D721Med (cell line): ENCODE measurements around the gene NDE1.
"Not testable (repeated sequence)": the region's sequence is repeated elsewhere in the genome, so short reads cannot be mapped to it uniquely, and the experiment has no call there.

Experiments used
- DNase-seq: peaks from one replicate; pipeline ENCODE4 v3.0.0; 2011; ENCODE audit warnings: low spot score; ENCODE audit not compliant: insufficient read length
- FAIRE-seq: peaks from 2 replicates; lab custom pipeline; 2011; peaks lifted over from hg19 to GRCh38; lab: Jason Lieb, UNC
- TF ChIP-seq, protein P1 (sequence below): IDR thresholded peaks from 2 replicates; pipeline ENCODE4 v1.5.1; 2012; ENCODE audit warnings: mild to moderate bottlenecking, control low read depth; ENCODE audit not compliant: insufficient read depth; ENCODE audit errors: missing control alignments

NDE1 gene

DNA sequence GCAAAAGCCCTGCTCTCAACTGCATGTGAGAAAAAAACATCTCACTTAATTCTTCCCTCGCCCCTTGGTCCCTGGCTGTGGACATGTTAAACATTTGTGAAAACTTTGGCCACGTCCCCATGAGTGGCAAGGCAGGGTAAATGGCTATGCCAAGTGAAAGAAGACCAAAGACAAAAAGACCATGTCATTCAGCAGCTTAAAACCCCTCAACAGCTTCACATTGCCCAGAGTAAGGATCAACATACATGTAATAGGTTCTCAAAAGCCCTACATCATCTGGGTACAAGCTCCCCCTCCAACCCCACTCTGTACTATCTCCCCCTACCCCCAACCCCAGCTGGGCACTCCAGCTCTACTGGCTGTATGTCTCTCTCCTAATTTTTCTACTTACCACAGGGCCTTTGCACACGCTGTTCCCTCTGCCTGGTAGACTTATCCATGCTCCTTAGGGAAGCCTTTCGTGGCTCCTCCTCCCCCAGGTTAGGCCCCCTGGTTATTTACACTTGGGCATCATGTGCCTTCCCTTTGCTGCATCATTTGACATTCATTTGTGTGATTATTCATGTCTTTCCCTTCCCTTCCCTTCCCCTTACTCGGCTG, 75.7 kb downstream of the NDE1 start:
- TF ChIP-seq, protein P1, sequence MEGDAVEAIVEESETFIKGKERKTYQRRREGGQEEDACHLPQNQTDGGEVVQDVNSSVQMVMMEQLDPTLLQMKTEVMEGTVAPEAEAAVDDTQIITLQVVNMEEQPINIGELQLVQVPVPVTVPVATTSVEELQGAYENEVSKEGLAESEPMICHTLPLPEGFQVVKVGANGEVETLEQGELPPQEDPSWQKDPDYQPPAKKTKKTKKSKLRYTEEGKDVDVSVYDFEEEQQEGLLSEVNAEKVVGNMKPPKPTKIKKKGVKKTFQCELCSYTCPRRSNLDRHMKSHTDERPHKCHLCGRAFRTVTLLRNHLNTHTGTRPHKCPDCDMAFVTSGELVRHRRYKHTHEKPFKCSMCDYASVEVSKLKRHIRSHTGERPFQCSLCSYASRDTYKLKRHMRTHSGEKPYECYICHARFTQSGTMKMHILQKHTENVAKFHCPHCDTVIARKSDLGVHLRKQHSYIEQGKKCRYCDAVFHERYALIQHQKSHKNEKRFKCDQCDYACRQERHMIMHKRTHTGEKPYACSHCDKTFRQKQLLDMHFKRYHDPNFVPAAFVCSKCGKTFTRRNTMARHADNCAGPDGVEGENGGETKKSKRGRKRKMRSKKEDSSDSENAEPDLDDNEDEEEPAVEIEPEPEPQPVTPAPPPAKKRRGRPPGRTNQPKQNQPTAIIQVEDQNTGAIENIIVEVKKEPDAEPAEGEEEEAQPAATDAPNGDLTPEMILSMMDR, result no peak
- no peak for DNase-seq
- FAIRE-seq, result no peak

DNA sequence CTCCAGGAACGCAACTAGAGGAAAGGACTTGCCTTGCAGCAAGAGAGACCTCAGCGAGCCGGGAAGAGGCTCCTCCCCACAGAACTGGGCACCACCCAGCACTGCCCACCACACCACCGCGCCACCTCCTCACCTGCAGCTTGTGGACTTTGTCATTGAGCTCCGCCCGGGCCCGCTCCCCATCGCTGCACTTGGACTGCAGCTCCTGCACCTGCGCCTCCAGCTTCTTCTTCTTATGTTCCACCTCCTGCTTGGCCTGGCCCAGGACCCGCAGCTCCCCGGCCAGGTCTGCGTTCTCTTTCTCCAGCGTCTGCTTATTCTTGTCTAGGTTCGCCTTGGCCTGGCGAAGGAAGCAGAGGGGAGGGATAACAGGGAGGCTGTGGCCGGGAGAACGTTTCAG, 76.7 kb downstream of the NDE1 start:
- FAIRE-seq (no peak), DNase-seq (no peak)
- TF ChIP-seq, protein P1, result no peak

DNA sequence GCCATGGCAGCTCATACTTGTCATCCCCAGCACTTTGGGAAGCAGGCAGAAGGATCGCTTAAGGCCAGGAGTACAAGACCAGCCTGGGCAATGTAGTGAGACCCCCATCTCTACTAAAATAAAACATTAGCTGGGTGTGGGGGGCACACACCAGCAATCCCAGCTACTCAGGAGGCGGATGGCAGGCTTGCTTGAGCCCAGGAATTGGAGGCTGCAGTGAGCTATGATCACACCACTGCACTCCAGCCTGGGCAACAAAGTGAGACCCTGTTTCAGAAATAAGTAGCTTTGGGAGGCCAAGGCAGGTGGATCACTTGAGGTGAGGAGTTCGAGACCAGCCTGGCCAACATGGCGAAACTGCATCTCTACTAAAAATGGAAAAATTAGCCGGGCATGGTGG, 77.7 kb downstream of the NDE1 start:
- not testable (repeated sequence) for FAIRE-seq, DNase-seq

DNA sequence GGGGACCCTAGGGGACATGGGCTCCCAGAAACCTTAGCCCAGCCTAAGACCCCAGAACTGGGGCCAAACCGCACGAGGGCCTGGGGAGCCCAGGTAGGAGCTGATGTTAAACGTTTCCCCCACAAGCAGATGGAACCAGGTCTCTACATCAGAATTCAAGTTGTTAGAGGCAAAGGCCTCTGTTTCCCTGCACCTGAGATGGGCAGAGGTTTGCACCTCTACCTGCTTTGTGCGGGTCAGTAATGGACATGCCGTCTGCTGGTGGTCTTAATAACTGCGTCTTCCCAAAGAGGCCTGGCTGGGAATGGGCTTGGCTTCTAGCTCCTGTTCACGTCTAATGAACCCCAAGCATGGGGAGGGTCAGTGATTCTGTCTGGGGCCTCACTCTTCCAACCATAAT, 79.1 kb downstream of the NDE1 start:
- no peak for DNase-seq
- TF ChIP-seq, protein P1, result no peak
- FAIRE-seq, result no peak

DNA sequence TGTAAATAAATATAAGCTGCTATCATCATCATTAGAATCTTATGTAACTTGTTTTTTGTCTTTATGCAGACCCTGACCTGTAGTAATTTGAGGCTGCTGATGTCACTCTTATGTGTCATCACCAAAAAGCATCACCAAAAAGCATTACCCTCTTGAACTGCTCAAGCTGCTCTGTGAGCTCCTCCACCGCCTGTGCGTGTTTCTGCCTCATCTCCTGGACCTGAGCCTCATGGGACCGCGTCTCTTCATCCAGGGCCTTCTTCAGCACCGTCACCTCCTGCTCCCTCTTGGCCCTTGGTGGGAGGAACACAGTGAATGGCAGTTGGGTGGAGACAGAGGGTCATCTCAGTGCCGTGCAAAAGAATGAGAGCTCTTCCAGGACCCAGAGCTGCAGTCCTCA, 82.4 kb downstream of the NDE1 start:
- TF ChIP-seq, protein P1, result no peak
- FAIRE-seq (no peak), DNase-seq (no peak)

DNA sequence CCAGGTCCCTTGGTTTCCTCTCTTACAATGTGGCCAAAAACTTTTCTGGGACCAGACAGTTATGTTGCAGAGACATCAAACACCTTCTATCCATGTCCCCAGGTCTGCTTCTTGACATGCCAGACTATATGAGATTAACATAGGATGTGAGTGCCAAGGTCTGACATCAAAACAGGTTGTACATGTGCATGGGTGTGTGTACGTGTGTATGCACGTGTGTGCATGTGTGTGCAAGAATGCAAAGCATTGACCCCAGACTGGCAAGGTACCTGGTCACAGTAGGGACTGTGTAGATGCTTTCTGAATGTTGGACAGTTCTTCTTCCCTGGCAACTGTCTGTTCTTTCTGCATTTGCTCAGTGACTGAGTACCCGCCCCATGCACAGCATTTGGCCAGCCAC, 85.6 kb downstream of the NDE1 start:
- DNase-seq, result no peak
- no peak for FAIRE-seq
- TF ChIP-seq, protein P1, result no peak

DNA sequence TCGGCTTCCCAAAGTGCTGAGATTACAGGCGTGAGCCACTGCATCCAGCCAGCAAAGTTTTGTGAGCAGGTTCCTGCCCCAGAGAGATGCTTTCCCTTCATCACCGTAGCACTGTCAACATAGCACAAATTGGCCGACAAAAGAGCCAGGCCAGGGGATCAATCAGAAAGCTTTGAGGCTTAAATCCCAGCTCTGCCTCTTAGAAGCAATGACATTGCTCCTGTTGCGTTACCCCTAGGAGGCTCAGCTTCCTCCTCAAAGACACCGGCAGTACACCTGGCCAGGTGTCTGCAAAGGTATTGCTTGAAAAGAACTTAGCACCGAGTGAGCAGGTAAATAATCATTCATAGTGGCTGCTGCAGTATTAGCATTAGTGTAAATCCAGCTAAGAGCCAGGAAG, 86.5 kb downstream of the NDE1 start:
- no peak for DNase-seq
- FAIRE-seq, result no peak
- TF ChIP-seq, protein P1, result no peak
